ENCODE data around the gene SIGLEC11. TPM values are rescaled to one million over a fixed set of nuclear protein-coding genes. Genes with fewer than 3 reads are reported as not detected.

Gene SIGLEC11
- total and polyA plus RNA-seq, 12 donors = 11.2 to 180 (median 50.5) TPM

- 10 to 20% (median 12%) methylated on average over 23 to 35 of the region's 35 CpGs for WGBS, 4 donors
- no peaks in the 10 kb centered on the region for H3K27me3 ChIP-seq
- peak; percentile 82 to 89 (median 84) for DNase-seq
- H3K4me3 ChIP-seq = peak overlapping the region in 1 of 4 donors; percentile 18
- intact Hi-C loops (cut with DNase I) = loop anchor here (2.0 kb wide), 2 partner anchors 41 to 47 kb away; no protein-coding TSS in a partner anchor
- peaks cover 22 to 44% of the 10 kb centered on the region in 2 donors for H3K4me1 ChIP-seq (replicated peaks in 1 of 2)
- peak overlapping the region; percentile 28 to 84 (median 67) for H3K27ac ChIP-seq
- H3K9me3 ChIP-seq (replicated peaks in 1 of 3) = no peaks in the 10 kb centered on the region
- no peaks in the 10 kb centered on the region for H3K36me3 ChIP-seq (replicated peaks in 1 of 2)
- peak; percentile 94 to 98 (median 98) for TF ChIP-seq CTCF (IDR thresholded peaks at IDR 0.05)
- TF ChIP-seq POLR2A (IDR thresholded peaks at IDR 0.05) = no peak
Measured at GRCh38 chr19:49937750-49938381, 23.1 kb downstream of the SIGLEC11 start.

DNA sequence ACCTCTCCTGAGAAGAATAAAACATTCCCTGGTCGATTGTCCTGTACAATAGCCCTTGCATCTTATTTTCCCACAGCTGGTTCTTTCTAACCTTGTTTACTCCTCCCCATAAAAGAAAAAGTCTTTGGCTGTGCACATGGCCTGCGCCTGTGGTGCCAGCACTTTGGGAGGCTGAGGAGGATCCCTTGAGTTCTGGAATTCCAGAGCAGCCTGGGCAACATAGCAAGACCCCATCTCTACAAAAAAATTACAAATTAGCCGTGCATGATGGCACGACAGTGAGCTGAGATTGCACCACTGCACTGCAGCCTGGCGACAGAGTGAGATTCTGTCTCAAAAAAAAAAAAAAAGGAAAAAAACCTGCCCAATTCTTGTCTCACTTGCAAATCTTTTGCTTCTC lies 24.4 kb downstream of the SIGLEC11 start:
- intact Hi-C loops (cut with DNase I) = loop anchor here (2.0 kb wide), 2 partner anchors 42 to 48 kb away; no protein-coding TSS in a partner anchor
- H3K4me1 ChIP-seq (replicated peaks in 1 of 2) = peaks cover 16 to 32% of the 10 kb centered on the region in 2 donors

GRCh38 chr19:49933643-49934042 lies 27.3 kb downstream of the SIGLEC11 start:
- Histone ChIP-seq H3K4me1 (replicated peaks in 1 of 2) (peaks cover 11 to 20% of the 10 kb centered on the region in 2 donors), H3K27ac (peak overlapping the region in 2 of 5 donors; percentile 45 to 47), H3K4me3 (no peak overlapping the region), H3K36me3 (replicated peaks in 1 of 2) (no peaks in the 10 kb centered on the region), H3K27me3 (no peaks in the 10 kb centered on the region), H3K9me3 (replicated peaks in 1 of 3) (no peaks in the 10 kb centered on the region)
- intact Hi-C loops (cut with DNase I) = no loop called here
- peak in 3 of 7 donors; percentile 55 to 62 (median 58) for DNase-seq
- 51 to 71% (median 59%) methylated on average over 8 of the region's 8 CpGs for WGBS, 4 donors
- no peak for TF ChIP-seq POLR2A (IDR thresholded peaks at IDR 0.05)
- TF ChIP-seq CTCF (IDR thresholded peaks at IDR 0.05) = no peak

More for the DNA sequence above, 24.4 kb downstream of the SIGLEC11 start:
- no peak overlapping the region for H3K27ac ChIP-seq
- H3K36me3 ChIP-seq (replicated peaks in 1 of 2) = no peaks in the 10 kb centered on the region
- H3K9me3 ChIP-seq (replicated peaks in 1 of 3) = no peaks in the 10 kb centered on the region
- DNase-seq = peak in 1 of 7 donors; percentile 15
- no peaks in the 10 kb centered on the region for H3K27me3 ChIP-seq
- H3K4me3 ChIP-seq = no peak overlapping the region
- no peak for TF ChIP-seq CTCF (IDR thresholded peaks at IDR 0.05)
- no peak for TF ChIP-seq POLR2A (IDR thresholded peaks at IDR 0.05)
- 68 to 75% (median 70%) methylated on average over 5 of the region's 5 CpGs for WGBS, 4 donors

- peak in 1 of 7 donors; percentile 32 for DNase-seq
Measured at GRCh38 chr19:49932731-49933131, 28.2 kb downstream of the SIGLEC11 start.

More at GRCh38 chr19:49932731-49933131, 28.2 kb downstream of the SIGLEC11 start:
- H3K27me3 ChIP-seq = no peaks in the 10 kb centered on the region
- H3K36me3 ChIP-seq (replicated peaks in 1 of 2) = no peaks in the 10 kb centered on the region
- intact Hi-C loops (cut with DNase I) = no loop called here
- TF ChIP-seq CTCF (IDR thresholded peaks at IDR 0.05) (no peak), POLR2A (IDR thresholded peaks at IDR 0.05) (no peak)
- H3K4me1 ChIP-seq (replicated peaks in 1 of 2) = peaks cover 10 to 20% of the 10 kb centered on the region in 2 donors
- 87 to 100% (median 92%) methylated on average over 1 to 25 of the region's 25 CpGs for WGBS, 4 donors
- no peaks in the 10 kb centered on the region for H3K9me3 ChIP-seq (replicated peaks in 1 of 3)
- H3K4me3 ChIP-seq = no peak overlapping the region
- peak overlapping the region in 1 of 5 donors; percentile 47 for H3K27ac ChIP-seq

Data from adrenal gland (tissue), 12 donors.